HEK293 (cell line): ENCODE data around the gene PDE3B.
A peak's percentile ranks its signal among the peaks of the same experiment; 100 is the strongest.

Experiments
- GLI2 ChIP-seq: fragments of 450-650 bp; formaldehyde crosslinking; IDR thresholded peaks from 2 replicates; pipeline ENCODE4; 2017; ENCODE audit warnings: missing biosample characterization, missing genetic modification characterization, low read depth, borderline replicate concordance
- GLI4 ChIP-seq: fragments of 450-650 bp; formaldehyde crosslinking; IDR thresholded peaks from 2 replicates; pipeline ENCODE4 v1.5.1; 2016; ENCODE audit warnings: missing biosample characterization, missing genetic modification characterization
- MZF1 ChIP-seq: fragments of 450-650 bp; formaldehyde crosslinking; IDR thresholded peaks from 2 replicates; pipeline ENCODE4 v1.5.1; 2017; ENCODE audit warnings: missing biosample characterization, missing genetic modification characterization, borderline replicate concordance
- ZBTB1 ChIP-seq: fragments of 450-650 bp; formaldehyde crosslinking; IDR thresholded peaks from 2 replicates; pipeline ENCODE4 v1.5.1; 2016; ENCODE audit warnings: missing biosample characterization, missing genetic modification characterization
- ZBTB17 ChIP-seq: fragments of 450-650 bp; formaldehyde crosslinking; IDR thresholded peaks from 2 replicates; pipeline ENCODE4 v1.5.1; 2016; ENCODE audit warnings: missing biosample characterization, missing genetic modification characterization
- ZFP69B ChIP-seq: fragments of 450-650 bp; formaldehyde crosslinking; IDR thresholded peaks from 2 replicates; pipeline ENCODE4 v1.5.1; 2016; ENCODE audit warnings: missing biosample characterization, missing genetic modification characterization
- ZNF112 ChIP-seq: fragments of 450-650 bp; formaldehyde crosslinking; IDR thresholded peaks from 2 replicates; pipeline ENCODE4 v1.5.0; 2017; ENCODE audit warnings: missing biosample characterization, missing genetic modification characterization
- ZNF140 ChIP-seq: fragments of 450-650 bp; formaldehyde crosslinking; IDR thresholded peaks from 2 replicates; pipeline ENCODE4 v1.5.1; 2016; ENCODE audit warnings: missing biosample characterization, missing genetic modification characterization
- ZNF146 ChIP-seq: fragments of 450-650 bp; formaldehyde crosslinking; IDR thresholded peaks from 2 replicates; pipeline ENCODE4 v1.5.1; 2016; ENCODE audit warnings: missing biosample characterization, missing genetic modification characterization
- ZNF24 ChIP-seq: fragments of 450-650 bp; formaldehyde crosslinking; IDR thresholded peaks from 2 replicates; pipeline ENCODE4 v1.5.1; 2016; ENCODE audit warnings: missing biosample characterization, missing genetic modification characterization
- ZNF292 ChIP-seq: fragments of 450-650 bp; formaldehyde crosslinking; IDR thresholded peaks from 2 replicates; pipeline ENCODE4 v1.5.1; 2016; ENCODE audit warnings: low read depth, missing biosample characterization, missing genetic modification characterization, borderline replicate concordance
- ZNF433 ChIP-seq: fragments of 450-650 bp; formaldehyde crosslinking; IDR thresholded peaks from 2 replicates; pipeline ENCODE4 v1.5.1; 2016; ENCODE audit warnings: missing biosample characterization, missing genetic modification characterization, low read depth
- ZNF510 ChIP-seq: fragments of 450-650 bp; formaldehyde crosslinking; IDR thresholded peaks from 2 replicates; pipeline ENCODE4 v1.5.1; 2018; ENCODE audit warnings: mild to moderate bottlenecking, missing genetic modification characterization, missing biosample characterization; ENCODE audit not compliant: insufficient replicate concordance
- ZNF544 ChIP-seq: fragments of 450-650 bp; formaldehyde crosslinking; IDR thresholded peaks from 2 replicates; pipeline ENCODE4 v1.5.0; 2017; ENCODE audit warnings: missing biosample characterization, missing genetic modification characterization
- ZNF555 ChIP-seq: fragments of 450-650 bp; formaldehyde crosslinking; conservative IDR thresholded peaks from 2 replicates; pipeline ENCODE4 v1.5.1; 2017; ENCODE audit warnings: missing biosample characterization, mild to moderate bottlenecking, missing genetic modification characterization, inconsistent platforms
- ZNF571 ChIP-seq: fragments of 450-650 bp; formaldehyde crosslinking; IDR thresholded peaks from 2 replicates; pipeline ENCODE4 v1.5.0; 2017; ENCODE audit warnings: missing biosample characterization, missing genetic modification characterization
- ZNF654 ChIP-seq: fragments of 450-650 bp; formaldehyde crosslinking; IDR thresholded peaks from 2 replicates; pipeline ENCODE4 v1.5.1; 2016; ENCODE audit warnings: low read depth, missing biosample characterization, missing genetic modification characterization
- ZNF701 ChIP-seq: fragments of 450-650 bp; formaldehyde crosslinking; IDR thresholded peaks from 2 replicates; pipeline ENCODE4 v1.5.1; 2016; ENCODE audit warnings: missing biosample characterization, missing genetic modification characterization
- ZNF768 ChIP-seq: fragments of 450-650 bp; formaldehyde crosslinking; IDR thresholded peaks from 2 replicates; pipeline ENCODE4 v1.5.1; 2018; ENCODE audit warnings: missing biosample characterization, mild to moderate bottlenecking, missing genetic modification characterization
- ZNF776 ChIP-seq: fragments of 450-650 bp; formaldehyde crosslinking; IDR thresholded peaks from 2 replicates; pipeline ENCODE4 v1.5.0; 2017; ENCODE audit warnings: missing biosample characterization, missing genetic modification characterization, borderline replicate concordance
- ZNF843 ChIP-seq: fragments of 450-650 bp; formaldehyde crosslinking; IDR thresholded peaks from 2 replicates; pipeline ENCODE4 v1.5.1; 2016; ENCODE audit warnings: missing biosample characterization, missing genetic modification characterization
- ZXDB ChIP-seq: fragments of 450-650 bp; formaldehyde crosslinking; IDR thresholded peaks from 2 replicates; pipeline ENCODE4 v1.5.1; 2016; ENCODE audit warnings: missing biosample characterization, missing genetic modification characterization
- TF ChIP-seq, protein P1 (sequence below): fragments of 450-650 bp; formaldehyde crosslinking; IDR thresholded peaks from 2 replicates; pipeline ENCODE4 v1.5.1; 2016; ENCODE audit warnings: missing biosample characterization, missing genetic modification characterization
- TF ChIP-seq, protein P2 (sequence below): fragments of 450-650 bp; formaldehyde crosslinking; IDR thresholded peaks from 2 replicates; pipeline ENCODE4 v1.5.1; 2016; ENCODE audit warnings: missing biosample characterization, missing genetic modification characterization
- TF ChIP-seq, protein P3 (sequence below): fragments of 450-650 bp; formaldehyde crosslinking; IDR thresholded peaks from 2 replicates; pipeline ENCODE4 v1.5.1; 2016; ENCODE audit warnings: missing biosample characterization, missing genetic modification characterization
- TF ChIP-seq, protein P4 (sequence below): sonication (generic); formaldehyde crosslinking; IDR thresholded peaks from 2 replicates; pipeline ENCODE4 v1.8.1; 2022; ENCODE audit warnings: mild to moderate bottlenecking, moderate library complexity, missing genetic modification reagents
- TF ChIP-seq, protein P5 (sequence below): fragments of 450-650 bp; formaldehyde crosslinking; IDR thresholded peaks from 2 replicates; pipeline ENCODE4 v1.5.1; 2016; ENCODE audit warnings: missing biosample characterization, missing genetic modification characterization
- TF ChIP-seq, protein P6 (sequence below): fragments of 450-650 bp; formaldehyde crosslinking; IDR thresholded peaks from 2 replicates; pipeline ENCODE4 v1.5.1; 2016; ENCODE audit warnings: missing biosample characterization, missing genetic modification characterization
- TF ChIP-seq, protein P7 (sequence below): fragments of 450-650 bp; formaldehyde crosslinking; IDR thresholded peaks from 2 replicates; pipeline ENCODE4; 2016; ENCODE audit warnings: missing biosample characterization, missing genetic modification characterization

Gene PDE3B

DNA sequence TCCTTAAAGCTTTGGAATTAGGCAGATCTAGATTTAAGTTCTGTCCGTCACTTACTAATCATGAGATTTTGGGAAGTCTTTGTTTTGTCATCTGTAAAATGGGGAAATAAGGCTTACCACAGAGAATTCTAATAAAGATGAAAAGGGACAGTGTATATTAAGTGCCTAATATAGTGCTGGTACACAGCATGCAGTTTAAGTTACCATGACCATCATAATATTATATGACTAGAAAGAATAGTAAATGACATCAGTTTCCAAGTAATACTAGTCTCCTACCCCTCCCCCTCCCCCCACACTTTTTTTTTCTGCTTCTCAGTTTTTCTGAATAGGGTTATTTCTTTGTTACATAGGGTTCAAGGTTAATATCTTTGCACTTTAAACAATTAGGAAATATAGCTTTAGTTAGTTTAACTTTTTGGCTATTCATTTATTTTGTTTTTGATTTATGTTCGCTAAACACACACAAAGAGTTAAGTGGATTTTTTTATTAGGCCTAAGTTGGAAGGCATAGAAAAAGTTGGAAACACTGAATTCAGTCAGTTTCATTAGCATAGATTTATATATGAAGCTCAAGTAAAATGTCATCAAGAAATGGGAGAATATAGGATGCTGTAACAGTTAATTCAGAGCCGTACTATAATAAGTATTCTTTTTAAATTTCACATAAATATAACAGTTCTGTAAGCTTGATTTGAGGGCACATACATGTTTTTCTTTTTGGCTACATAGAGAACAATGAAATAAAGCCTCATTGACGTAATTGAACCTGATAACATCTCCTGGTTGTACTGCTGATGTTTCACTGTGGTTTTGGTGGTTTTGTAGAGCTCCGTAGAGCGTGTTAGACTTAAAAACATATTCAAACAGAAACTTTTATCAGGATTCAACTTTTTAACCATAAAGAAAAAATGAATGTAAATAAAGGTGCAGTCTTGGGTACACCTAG lies 121.2 kb downstream of the PDE3B start (continued):
- TF ChIP-seq, protein P1, sequence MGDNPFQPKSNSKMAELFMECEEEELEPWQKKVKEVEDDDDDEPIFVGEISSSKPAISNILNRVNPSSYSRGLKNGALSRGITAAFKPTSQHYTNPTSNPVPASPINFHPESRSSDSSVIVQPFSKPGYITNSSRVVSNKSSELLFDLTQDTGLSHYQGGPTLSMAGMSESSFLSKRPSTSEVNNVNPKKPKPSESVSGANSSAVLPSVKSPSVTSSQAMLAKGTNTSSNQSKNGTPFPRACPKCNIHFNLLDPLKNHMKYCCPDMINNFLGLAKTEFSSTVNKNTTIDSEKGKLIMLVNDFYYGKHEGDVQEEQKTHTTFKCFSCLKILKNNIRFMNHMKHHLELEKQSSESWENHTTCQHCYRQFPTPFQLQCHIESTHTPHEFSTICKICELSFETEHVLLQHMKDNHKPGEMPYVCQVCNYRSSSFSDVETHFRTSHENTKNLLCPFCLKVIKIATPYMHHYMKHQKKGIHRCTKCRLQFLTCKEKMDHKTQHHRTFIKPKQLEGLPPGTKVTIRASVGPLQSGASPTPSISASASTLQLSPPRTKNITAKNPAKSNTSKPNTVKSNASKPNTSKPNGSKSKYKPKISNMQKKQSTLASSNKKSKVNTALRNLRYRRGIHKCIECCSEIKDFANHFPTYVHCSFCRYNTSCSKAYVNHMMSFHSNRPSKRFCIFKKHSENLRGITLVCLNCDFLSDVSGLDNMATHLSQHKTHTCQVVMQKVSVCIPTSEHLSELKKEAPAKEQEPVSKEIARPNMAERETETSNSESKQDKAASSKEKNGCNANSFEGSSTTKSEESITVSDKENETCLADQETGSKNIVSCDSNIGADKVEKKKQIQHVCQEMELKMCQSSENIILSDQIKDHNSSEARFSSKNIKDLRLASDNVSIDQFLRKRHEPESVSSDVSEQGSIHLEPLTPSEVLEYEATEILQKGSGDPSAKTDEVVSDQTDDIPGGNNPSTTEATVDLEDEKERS (tag by site-specific recombination) = no peak
- TF ChIP-seq GLI4 (tag by site-specific recombination) (no peak), ZNF776 (tag by site-specific recombination) (no peak), ZNF768 (tag by site-specific recombination) (no peak), ZNF701 (tag by site-specific recombination) (no peak), MZF1 (tag by site-specific recombination) (no peak), ZNF544 (tag by site-specific recombination) (no peak), ZFP69B (tag by site-specific recombination) (no peak), ZBTB17 (no peak), ZNF292 (tag by site-specific recombination) (no peak), ZNF654 (tag by site-specific recombination) (no peak), ZNF433 (tag by site-specific recombination) (no peak), ZNF555 (tag by site-specific recombination) (no peak), ZNF24 (tag by site-specific recombination) (no peak), ZNF146 (tag by site-specific recombination) (no peak), ZNF571 (no peak), ZNF510 (no peak), ZNF140 (tag by site-specific recombination) (no peak), ZXDB (tag by site-specific recombination) (peak; percentile 52; the same call in 1 of the 2 replicates), GLI2 (no peak), ZBTB1 (peak; percentile 86; the same call in 1 of the 2 replicates), ZNF843 (tag by site-specific recombination) (peak; percentile 48; the same call in 1 of the 2 replicates), ZNF112 (tag by site-specific recombination) (no peak)
- TF ChIP-seq, protein P2, sequence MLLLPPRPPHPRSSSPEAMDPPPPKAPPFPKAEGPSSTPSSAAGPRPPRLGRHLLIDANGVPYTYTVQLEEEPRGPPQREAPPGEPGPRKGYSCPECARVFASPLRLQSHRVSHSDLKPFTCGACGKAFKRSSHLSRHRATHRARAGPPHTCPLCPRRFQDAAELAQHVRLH (tag by site-specific recombination) = no peak
- TF ChIP-seq, protein P3, sequence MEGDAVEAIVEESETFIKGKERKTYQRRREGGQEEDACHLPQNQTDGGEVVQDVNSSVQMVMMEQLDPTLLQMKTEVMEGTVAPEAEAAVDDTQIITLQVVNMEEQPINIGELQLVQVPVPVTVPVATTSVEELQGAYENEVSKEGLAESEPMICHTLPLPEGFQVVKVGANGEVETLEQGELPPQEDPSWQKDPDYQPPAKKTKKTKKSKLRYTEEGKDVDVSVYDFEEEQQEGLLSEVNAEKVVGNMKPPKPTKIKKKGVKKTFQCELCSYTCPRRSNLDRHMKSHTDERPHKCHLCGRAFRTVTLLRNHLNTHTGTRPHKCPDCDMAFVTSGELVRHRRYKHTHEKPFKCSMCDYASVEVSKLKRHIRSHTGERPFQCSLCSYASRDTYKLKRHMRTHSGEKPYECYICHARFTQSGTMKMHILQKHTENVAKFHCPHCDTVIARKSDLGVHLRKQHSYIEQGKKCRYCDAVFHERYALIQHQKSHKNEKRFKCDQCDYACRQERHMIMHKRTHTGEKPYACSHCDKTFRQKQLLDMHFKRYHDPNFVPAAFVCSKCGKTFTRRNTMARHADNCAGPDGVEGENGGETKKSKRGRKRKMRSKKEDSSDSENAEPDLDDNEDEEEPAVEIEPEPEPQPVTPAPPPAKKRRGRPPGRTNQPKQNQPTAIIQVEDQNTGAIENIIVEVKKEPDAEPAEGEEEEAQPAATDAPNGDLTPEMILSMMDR (tag by site-specific recombination) = no peak
- TF ChIP-seq, protein P4, sequence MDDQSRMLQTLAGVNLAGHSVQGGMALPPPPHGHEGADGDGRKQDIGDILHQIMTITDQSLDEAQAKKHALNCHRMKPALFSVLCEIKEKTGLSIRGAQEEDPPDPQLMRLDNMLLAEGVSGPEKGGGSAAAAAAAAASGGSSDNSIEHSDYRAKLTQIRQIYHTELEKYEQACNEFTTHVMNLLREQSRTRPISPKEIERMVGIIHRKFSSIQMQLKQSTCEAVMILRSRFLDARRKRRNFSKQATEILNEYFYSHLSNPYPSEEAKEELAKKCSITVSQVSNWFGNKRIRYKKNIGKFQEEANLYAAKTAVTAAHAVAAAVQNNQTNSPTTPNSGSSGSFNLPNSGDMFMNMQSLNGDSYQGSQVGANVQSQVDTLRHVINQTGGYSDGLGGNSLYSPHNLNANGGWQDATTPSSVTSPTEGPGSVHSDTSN (CRISPR knock-in tag) = no peak
- TF ChIP-seq, protein P5, sequence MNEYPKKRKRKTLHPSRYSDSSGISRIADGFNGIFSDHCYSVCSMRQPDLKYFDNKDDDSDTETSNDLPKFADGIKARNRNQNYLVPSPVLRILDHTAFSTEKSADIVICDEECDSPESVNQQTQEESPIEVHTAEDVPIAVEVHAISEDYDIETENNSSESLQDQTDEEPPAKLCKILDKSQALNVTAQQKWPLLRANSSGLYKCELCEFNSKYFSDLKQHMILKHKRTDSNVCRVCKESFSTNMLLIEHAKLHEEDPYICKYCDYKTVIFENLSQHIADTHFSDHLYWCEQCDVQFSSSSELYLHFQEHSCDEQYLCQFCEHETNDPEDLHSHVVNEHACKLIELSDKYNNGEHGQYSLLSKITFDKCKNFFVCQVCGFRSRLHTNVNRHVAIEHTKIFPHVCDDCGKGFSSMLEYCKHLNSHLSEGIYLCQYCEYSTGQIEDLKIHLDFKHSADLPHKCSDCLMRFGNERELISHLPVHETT (tag by site-specific recombination) = no peak
- TF ChIP-seq, protein P6, sequence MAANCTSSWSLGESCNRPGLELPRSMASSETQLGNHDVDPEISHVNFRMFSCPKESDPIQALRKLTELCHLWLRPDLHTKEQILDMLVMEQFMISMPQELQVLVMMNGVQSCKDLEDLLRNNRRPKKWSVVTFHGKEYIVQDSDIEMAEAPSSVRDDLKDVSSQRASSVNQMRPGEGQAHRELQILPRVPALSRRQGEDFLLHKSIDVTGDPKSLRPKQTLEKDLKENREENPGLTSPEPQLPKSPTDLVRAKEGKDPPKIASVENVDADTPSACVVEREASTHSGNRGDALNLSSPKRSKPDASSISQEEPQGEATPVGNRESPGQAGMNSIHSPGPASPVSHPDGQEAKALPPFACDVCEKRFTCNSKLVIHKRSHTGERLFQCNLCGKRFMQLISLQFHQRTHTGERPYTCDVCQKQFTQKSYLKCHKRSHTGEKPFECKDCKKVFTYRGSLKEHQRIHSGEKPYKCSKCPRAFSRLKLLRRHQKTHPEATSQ (tag by site-specific recombination) = no peak
- TF ChIP-seq, protein P7, sequence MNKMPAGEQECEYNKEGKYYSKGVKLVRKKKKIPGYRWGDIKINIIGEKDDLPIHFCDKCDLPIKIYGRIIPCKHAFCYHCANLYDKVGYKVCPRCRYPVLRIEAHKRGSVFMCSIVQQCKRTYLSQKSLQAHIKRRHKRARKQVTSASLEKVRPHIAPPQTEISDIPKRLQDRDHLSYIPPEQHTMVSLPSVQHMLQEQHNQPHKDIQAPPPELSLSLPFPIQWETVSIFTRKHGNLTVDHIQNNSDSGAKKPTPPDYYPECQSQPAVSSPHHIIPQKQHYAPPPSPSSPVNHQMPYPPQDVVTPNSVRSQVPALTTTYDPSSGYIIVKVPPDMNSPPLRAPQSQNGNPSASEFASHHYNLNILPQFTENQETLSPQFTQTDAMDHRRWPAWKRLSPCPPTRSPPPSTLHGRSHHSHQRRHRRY (tag by site-specific recombination) = no peak
